Activated T-helper 9 cell treated with anti-CD3 and anti-CD28 coated beads, Interleukin-2, amount 50 U/mL, for 16 hours (primary cell): ENCODE results near the gene SLC48A1.
A peak's percentile ranks its signal among the peaks of the same experiment; 100 is the strongest.

Experiments used
- DNase-seq: peaks from one replicate; pipeline ENCODE4 v3.0.0-alpha.2; 2020; ENCODE audit warnings: low read depth

SLC48A1 gene

DNA sequence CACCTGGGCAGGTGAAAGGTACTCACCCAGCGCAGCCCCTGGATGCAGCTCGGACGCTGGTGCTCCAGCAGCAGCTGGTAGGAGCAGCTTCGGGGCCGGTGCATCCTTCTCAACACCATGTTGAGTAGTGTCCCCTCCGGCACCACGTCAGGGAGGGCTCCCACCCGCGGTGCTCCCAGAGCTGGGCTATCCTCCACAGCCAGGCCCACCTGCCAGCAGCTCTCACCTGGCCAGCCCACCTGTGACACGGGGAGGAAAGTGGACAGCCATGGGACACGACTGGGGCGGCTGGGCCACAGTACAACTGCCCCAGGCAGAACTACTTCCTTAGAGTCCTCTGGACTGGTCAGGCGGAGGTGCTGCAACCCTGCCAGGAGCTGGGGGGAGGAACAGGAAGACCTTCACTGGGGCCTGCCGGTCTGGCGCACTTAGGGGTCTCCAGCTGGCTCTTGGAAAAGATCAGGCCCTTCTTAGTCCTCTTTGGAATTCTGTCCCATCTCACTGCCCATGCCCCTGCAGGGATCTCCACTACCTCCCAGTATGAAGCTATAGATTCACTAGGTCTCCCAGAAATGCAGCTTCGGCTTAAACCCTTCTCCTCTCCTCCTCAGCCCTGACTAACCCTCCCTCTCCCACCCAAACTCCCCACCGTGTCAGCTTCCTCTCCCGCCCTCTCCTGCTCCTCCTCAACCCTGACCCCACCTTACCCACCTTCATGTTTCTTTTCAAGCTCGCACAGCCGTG lies 15.0 kb upstream of the SLC48A1 start:
- no peak for DNase-seq

DNA sequence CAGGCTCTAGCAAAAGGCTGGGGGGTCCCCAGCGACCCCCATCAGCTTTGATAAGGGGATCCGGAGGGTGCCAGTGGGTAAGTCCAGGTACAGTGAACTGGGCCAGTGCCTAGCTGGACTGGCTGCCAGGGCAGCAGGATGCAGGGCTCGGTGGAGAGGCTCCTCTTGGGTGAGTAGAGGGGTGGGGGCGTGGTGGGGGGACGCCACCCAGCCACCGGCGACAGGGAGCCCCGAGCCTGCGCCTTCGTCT lies 14.5 kb upstream of the SLC48A1 start:
- no peak for DNase-seq

DNA sequence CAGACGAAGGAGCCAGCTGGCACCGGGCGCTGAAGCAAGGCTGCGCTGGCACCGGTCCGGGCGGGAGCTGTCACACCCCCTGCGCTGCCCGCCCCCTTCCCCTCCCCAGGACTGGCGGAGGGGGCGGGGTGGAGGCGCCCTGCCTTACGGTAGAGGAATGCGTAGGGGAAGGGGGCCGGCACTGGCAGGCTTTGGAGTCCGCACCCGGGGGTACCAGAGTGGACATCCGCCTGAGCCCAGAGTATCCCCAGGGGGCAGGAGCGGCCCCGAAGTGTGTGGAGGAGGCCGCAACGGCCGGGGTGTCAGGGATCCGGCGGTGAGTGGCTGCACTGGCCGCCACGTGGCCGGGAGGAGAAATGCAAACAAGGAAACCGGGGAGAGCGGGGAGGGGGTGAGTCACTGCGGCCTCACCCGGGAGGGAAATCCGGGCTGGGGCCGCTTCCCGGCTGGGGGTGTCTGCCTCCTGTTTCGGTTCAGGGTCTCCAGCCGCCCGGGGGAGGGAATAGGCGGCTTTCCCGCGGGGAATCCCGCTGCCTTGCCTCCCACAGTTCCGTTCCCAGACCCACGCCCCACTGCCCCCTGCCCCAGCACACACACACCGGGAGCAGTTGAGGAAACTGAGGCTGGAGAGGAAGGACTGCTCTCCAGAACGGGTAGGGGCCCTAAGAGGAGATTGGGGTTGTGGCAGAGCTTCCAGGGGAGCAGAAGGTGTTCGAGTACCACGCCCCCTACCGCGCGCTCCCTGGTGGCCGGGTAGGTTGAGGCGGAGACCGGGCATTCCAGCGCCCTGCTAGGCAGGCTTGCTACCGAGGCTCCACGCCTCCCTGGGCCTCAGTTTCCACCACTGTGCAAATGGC lies 14.0 kb upstream of the SLC48A1 start, which contains the start of gene RAPGEF3:
RAPGEF3 (minus strand) TSS at position 47 of the 857 bp plus-strand sequence. CDS start 324 bp downstream, outside the sequence.
- peak; percentile 67 for DNase-seq

DNA sequence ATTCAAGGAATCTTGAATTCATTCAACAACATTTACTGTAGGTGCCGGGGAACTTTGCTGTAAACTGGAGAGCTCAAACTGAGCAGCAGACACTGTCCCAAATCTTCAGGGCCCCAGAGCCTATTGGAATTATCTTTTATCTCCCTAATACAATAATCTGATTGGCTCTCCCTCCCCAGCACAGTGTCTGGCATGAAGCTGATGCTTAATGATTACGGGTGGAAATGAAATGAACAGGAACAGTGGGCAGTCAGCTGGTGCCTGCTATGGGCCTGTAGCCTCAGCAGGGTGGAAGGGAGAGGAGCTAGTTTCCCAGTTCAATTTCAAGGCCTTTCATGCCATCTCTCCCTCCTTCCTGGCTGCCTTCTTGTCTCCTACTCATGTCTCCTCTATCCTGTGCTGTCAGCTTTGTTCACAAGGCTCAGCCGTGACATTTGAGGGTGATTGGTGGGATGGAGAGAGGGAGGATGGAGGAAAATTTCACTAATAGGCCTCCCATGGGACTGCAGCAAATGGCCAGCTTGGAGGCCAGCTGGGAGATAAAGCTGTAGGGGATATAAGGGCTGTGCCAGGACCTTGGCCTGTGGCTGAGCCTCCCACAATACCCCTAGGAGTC lies 10.1 kb upstream of the SLC48A1 start:
- DNase-seq: no peak

DNA sequence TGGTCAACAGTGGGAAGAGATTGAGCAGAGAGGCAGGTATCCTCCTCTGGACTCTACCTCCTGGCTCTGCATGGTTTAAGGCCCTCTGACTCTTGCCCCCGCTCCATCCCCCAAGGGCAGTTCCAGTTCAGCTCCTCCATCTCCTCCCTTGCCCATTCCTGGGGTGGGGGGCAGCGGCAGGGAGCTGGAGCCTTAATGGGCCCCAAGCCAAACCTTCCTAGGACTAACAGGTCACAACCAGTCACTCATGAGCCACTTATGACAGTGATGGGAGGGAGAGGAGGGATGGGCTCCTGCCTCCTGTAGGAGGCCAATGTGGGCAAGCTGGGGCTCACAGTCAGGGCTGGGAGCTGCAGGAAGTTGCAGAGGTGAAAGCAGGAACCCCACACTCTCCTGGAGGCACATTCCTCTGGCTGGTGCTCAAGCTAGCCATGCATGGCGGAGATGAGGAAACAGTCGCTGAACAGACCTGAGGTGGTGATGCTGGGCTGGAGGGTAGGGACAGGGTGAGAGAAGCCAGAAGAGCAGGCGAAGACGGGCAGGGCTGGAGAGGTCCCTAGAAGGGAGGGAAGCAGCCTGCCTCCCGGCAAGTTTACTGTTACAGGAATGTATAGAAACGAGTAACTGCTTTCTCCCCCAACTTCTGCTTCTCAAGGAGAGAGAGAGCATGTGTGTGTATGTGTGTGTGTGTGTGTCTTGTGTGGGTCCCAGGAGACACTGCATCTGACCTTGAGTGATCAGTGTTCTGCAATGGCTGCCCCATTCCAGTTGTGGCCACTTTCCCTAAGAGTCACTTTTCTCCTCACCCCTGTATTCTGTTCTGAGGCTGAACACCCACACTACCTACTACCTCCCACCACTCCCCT lies 9.3 kb upstream of the SLC48A1 start:
- DNase-seq: no peak

DNA sequence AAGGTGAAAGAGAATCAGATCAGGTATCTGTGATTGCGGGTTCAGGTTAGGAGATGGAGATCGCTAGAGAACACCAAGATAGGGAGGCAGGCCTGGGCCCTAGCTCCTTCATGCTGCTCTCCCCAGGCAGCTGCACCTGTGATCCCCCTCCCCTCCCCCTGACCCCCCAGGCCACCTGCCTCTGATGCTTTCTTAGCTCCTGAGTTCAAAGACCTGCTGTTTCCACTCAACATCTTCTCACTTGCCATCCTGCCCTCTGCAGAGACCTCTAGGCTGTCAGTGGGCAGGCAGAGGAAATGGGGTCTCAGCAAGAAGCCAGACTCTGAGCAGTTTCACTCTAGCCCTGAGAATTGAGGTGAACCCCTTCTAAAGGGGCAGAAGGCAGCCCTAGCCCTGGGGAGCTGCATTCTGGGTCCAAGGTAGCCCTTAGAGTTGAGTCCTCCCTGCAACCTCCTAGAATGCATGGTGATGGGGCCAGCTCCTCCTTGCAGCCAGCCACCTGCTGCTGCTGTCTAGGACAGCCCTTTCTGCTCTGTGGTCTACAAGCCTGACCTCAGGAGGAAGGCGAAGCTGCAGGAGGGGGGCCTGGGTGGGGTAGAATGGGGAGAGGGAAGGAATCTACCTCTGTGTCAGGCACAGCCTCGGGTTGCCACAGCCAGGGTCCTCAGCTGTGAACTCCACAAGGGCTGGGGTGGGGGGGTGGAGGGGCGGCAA lies 6.4 kb upstream of the SLC48A1 start:
- DNase-seq: no peak

DNA sequence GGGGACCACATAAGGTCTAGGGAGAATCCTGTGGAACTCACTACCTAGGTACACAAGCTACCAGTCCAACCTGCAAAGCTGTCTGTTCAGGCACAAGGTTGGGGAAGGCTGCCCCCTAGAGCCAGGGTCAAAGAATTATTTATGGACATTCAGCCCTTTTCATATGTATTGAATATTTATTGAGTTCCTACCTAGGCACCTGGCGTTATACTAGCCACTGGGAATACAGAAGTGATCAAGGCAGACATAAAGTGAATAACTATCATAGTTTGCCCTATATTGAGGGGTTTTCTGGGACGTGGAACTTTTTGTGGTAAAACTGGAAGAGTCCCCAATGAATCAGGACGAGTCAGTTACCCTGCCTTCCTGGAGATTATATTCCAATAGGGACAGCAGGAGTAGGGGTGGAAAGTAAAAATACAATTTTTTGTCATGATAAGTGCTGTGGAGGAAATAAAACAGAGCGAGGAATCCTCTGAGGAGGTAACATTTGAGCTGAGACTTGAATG lies 5.8 kb upstream of the SLC48A1 start:
- peak; percentile 64 for DNase-seq

DNA sequence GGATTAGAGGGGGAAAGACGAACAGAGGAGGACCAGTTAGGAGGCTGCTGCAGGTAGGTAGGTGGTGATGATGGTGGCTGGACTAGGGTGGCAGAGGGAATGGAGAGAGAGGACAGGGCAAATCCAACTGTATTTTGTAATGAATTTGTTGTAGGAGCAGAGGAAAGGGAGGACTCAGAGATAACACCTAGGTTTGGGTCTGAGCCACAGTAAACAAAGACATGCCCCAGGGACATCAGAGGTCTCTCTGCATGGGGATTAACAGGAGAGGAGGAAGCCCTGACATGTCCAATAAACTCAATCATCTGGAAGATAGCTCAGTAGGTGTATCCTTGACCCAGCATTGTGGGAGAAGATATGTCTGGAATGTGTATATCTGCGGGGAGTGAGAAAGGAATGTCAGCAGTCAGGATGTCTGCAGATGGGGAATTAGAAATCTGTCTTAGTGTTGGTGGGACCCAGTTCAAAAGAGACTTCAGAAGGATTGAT lies 4.7 kb upstream of the SLC48A1 start:
- DNase-seq: no peak

DNA sequence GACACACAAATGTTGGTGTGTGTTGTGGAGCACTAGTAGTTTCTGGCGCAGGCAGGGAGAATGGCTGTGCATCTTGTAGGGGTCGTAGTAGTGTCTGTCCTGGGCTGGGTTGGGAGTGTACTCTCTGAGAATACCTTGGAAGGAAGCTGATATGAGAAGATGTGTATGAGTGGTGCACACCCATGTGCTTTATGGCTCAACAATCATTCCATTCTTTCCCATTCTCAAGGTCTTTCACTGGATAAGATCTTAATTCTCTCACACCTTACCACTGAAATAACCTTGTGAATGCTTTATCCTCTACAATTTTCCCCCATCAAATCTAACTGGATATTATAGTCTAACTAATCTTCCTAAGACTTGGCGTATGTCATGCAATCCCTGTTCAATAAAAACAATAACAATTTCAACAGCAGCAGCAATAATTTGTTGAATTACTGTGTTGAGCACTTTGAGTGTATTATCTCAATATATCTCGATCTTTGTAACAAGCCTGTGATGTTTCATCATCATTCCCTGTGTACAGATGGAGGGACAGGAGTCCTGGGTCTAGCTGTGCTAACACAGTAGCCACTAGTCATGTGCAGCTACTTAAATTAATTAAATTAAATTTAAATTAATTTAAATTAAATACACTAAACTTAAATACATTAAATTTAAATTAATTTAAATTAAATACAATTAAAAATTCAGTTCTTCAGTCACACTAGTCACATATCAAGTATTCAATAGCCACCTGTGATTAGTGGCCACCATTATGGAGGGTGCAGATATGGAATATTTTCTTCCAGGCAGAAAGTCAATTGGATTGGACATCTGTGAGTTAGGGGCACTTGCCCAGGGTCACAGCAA lies 3.6 kb upstream of the SLC48A1 start:
- DNase-seq: no peak

DNA sequence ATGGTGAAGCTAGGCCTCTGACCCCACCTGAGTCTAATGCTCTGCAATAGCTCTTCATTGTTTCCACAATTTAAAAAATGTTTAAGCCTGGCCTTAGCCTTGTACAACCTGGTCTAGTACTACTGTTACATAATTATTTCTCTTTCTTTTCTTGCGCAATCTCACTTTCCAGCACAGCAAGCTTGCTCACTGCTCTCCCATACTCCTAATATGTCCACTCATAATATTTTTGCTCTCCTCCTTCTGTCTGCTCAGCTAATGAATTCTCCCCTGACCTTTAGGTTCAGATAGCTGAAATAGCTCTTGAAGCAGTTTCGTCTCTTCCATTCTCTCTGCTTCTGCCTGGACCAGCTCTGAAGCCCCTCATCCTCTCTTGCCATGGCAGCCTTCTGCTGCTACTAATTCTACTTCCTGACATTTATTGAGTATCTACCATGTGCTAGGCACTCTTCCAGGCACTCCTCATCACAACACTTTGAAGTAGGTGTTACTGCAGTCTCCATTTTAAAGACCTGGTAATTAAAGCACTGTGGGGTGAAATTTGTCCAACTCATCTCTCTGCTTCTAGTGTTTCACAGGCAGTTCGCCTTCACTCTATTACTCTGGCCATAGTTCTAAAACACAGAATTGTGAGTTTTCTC lies 2.8 kb upstream of the SLC48A1 start:
- DNase-seq: no peak

DNA sequence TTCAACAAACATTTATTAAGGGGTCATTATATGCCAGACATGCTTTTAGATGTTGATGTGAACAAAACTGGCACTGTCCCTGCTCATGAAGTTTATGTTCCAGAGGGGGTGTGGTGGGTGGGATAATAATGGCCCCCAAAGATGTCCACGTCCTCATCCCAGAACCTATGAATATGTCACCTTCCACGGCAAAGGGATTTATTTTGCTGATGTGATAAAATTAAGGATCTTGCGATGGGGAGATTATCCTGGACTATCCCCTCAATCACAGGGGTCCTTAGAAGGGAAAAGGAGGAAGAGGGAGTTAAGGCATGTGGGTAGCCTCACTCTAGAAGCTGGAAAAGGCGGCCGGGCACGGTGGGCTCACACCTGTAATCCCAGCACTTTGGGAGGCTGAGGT lies 1.7 kb upstream of the SLC48A1 start:
- no peak for DNase-seq

DNA sequence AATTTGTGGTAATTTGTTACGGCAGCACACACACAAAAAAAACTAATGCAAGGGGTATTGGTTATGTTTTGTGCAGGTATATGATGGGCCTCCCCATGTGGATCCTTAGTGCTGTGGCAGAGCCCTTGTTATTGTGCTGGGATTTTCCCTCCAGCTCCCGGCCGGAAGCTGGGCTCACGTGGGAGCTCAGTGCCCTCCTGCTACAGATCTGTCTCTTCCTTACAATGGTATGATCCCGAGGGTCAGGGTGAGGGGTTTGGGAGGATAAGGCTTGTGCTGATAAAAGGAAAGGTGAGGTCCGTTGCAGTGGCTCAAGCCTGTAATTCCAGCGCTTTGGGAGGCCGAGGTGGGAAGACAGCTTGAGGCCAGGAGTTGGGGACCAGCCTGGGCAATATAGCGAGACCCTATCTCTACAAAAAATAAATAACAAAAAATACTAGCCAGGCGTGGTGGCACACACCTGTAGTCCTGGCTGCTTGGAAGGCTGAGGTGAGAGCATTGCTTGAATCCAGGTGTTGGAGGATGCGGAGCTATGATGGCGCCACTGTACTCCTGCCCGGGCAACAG lies 861 bp upstream of the SLC48A1 start:
- no peak for DNase-seq

DNA sequence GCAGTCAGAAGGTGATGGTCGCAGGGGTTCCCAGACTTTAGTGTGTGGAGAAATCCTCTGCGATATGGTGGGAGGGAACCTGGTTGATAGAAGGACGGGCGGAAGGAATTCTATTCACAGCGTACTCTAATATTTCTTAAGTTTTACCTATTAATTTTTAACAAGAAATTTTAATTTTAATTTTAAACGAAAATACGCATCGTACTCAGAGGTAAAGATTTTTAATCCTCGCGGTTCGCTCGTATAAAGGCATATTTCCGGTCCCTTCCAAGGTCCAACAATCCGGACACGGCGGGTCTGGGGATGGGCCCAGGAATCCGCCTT lies 338 bp upstream of the SLC48A1 start:
- DNase-seq: no peak

DNA sequence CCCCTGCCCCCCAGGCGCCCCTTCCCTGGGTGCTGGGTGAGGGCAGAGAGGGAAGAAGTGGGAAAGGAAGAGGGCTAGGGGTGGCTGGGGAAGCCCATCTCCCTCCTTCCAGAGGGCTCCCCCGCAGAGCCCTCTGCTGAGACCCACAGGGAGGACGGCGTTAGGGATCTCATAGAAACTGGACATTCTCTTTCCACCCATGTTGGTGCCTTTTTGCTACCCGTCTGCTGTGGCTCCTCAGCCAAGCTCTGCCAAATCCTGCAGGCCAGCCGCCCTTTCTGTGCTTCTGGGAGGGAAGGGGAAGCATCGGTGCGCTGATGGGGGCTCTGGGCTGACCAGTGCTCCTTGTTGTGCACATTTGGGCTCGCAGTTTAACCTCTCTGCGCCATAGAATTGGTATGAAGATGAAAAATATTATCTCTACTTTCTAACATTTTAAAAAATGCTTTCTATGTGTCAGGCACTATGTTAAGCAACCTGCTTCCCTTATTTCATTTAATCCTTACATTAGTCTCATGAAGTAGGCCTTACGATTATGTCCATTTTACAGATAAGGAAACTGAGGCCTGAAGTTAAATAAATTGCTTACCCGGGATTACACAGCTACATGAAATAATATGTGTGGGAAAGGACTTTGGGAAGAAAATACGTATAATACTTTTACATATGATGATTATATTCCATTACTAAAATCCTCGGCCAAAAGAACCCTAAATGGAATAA lies 981 bp downstream of the SLC48A1 start:
- no peak for DNase-seq

DNA sequence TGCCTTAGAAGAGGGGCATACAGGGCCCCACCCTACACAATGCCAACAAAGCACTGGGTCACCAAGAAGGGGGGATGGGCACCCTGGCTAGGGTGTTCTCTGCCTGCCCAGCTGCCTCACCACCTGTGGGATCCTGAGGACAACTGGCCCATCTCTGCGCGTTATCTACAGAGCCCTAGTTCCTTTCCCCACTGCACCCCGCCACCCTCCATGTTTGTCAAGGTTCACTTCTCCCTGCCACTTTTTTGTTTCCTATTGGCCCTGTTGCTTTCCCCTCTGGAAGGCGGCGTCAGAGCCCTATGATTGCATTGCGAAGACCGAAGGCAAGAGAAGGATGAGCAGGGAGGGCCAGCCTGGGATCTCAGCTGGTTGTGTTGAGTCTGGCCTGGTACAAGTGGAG lies 1.6 kb downstream of the SLC48A1 start:
- no peak for DNase-seq

DNA sequence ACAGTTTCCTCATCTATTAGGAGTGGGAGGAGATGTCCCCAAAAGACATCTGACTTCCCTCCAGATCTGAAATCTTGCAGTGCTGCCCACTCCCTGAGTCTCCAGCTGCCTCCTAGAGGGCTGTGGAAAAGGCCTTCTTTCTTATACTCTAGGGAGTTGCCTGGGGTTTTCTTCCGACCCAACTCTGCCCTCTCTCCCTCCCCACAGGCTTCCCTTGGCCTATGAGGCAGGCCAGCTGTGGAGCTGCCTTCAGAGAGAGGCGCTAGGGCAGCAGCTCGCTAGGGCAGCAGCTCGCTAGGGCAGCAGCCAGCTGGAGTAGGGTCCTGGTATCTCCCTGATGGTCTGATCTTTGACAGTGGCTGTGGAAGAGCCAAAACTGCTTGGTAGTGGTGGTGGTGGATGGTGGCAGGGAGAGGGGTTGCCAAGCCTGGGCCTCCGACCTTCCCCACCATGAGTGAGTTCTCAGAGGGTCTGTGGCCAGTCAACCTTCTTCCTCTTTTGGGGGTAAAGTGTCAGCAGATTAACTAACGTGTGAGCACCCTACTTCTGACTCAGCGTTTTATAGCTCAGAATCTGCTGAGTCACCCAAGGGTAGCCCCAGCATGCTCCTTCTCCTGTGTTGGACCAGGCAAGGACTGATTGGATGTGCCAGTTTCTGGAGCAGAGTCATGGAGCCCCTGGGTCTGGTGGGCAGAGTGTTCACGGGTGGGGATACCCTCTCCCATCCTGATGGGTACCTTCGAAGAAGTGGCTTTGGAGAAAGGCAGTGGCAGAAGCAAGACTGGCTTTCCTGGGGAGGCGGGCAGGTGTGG lies 2.3 kb downstream of the SLC48A1 start:
- DNase-seq: no peak

DNA sequence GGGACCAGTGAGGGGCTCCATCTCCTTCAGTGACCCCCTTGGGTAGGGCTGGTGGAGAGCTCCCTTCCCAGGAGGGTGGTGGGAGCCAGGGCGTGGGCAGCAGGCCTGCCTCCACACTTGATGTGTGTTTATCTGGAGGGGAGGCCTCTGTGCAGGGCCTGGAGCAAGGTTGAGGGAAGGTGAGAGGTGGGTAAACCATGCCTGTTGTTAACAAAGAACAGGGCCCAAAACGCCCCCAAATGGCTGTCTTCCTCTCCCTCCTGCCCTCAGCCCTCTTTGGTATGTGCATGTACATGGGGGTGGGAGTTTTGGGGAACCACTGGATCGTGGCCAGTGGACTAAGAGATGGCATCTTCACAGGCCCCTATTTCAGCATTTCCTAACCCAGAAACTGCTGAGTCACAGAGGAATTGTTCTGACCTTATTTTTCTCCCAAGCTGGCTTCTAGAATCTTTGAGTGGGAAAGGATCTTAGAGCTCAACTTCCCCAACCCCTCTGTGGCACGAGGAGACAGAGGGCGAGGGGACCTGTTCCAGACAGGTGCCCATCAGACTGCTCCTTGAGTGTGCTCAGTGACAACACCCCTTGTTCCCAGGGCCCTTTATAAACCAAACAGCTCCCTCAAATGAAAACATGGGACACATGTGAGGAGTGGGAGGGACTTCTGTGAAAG lies 3.6 kb downstream of the SLC48A1 start:
- no peak for DNase-seq
